SJCRH30 (cell line): ENCODE results near the gene PHC1. TPM values are rescaled to one million over a fixed set of nuclear protein-coding genes. Genes with fewer than 3 reads are reported as not detected.

Experiments used
- DNase-seq, 2 experiments: peaks; one replicate each; pipeline ENCODE4 v3.0.0-alpha.2; 2015 to 2020
- H3K27ac ChIP-seq: fragments of 250-450 bp; sonication (Bioruptor Pico); 2 replicates; pipeline ENCODE4 v1.5.1; 2020; ENCODE audit warnings: mild to moderate bottlenecking, moderate library complexity
- H3K27me3 ChIP-seq: fragments of 250-450 bp; sonication (Bioruptor Pico); 2 replicates; pipeline ENCODE4 v1.5.1; 2020; ENCODE audit warnings: mild to moderate bottlenecking, moderate library complexity
- H3K36me3 ChIP-seq: fragments of 250-450 bp; sonication (Bioruptor Pico); 2 replicates; pipeline ENCODE4 v1.5.1; 2020; ENCODE audit warnings: mild to moderate bottlenecking, moderate library complexity
- H3K4me1 ChIP-seq: fragments of 250-450 bp; sonication (Bioruptor Pico); 2 replicates; pipeline ENCODE4 v1.5.1; 2020; ENCODE audit warnings: mild to moderate bottlenecking, moderate library complexity
- H3K4me3 ChIP-seq: fragments of 250-450 bp; sonication (Bioruptor Pico); 2 replicates; pipeline ENCODE4 v1.5.1; 2020; ENCODE audit warnings: mild to moderate bottlenecking, moderate library complexity
- H3K9me3 ChIP-seq: fragments of 250-450 bp; sonication (Bioruptor Pico); replicated peaks from 2 replicates; pipeline ENCODE4 v1.5.1; 2020; ENCODE audit warnings: mild to moderate bottlenecking, moderate library complexity
- total RNA-seq: library from RNA; depleted of rRNA; stranded (reverse); fragments of >200 nt; shearing (Covaris generic); gene quantifications from 2 replicates; pipeline ENCODE4 v1.2.3, GENCODE V29; 2014; rRNA removed

Gene PHC1
- total RNA-seq, 1 experiment from 2014 or later: 49.8 TPM

DNA sequence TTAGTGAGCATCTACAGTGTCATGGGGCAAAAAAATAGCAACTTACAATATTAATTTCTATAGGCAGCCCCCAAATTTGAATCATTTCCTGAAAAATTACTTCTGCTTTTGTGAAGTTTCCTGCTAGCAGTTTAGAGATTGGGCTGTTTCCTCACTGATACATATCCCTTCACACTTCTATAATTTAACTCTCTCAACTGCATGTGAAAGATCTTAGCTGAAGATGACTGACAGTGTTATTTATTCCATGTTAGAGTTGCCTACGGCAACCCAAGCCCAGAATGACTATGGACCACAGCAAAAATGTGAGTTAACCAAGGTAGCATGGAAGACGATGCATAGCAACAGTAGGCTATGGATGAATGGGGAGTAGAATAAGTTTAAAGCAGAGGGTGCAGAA lies 75.1 kb downstream of the PHC1 start, which contains the start of gene KLRG1:
KLRG1 (plus strand) TSS at position 134 of the 400 bp plus-strand sequence; CDS start at position 224, 90 bp downstream.
- H3K4me3 ChIP-seq: no peak within 1 kb of the TSS
- H3K27me3 ChIP-seq: no peaks in the 10 kb centered on the region
- H3K27ac ChIP-seq: no peak within 1 kb of the TSS
- H3K36me3 ChIP-seq: no peaks in the 10 kb centered on the region
- no peaks in the 10 kb centered on the region for H3K9me3 ChIP-seq
- peaks cover 9% of the 10 kb centered on the region for H3K4me1 ChIP-seq
- DNase-seq: no peak

Other genes starting within 250 kb of the PHC1 start
- 47.7 and 63.1 TPM in 2 replicates for gene RIMKLB, start 216.5 kb upstream of the PHC1 start, total RNA-seq
- gene A2ML1, start 91.9 kb upstream of the PHC1 start, total RNA-seq: not detected in 2 replicates
- gene M6PR, start 35.1 kb downstream of the PHC1 start, total RNA-seq: 130 and 134 TPM in 2 replicates
- 2.3 TPM in 2 replicates for gene KLRG1, start 75.0 kb downstream of the PHC1 start, total RNA-seq
- 0.33 and 0.87 TPM in 2 replicates for gene A2M, start 201.4 kb downstream of the PHC1 start, total RNA-seq